GM23338 (cell line): ENCODE data around the gene MINDY4. TPM values are rescaled to one million over a fixed set of nuclear protein-coding genes. Genes with fewer than 3 reads are reported as not detected.
A peak's percentile ranks its signal among the peaks of the same experiment; 100 is the strongest.

Experiments used
- ATAC-seq: fragments of 200-7000 bp; cut with Tn5 transposase; 3 replicates; pipeline ENCODE4 v1.9.1; 2020
- DNase-seq: peaks from one replicate; pipeline ENCODE4 v3.0.0-alpha.2; 2015; ENCODE audit warnings: low spot score
- H2AFZ ChIP-seq: fragments of 200-600 bp; sonication (generic); 2 replicates; pipeline ENCODE4 v1.8.0; 2016; ENCODE audit warnings: antibody characterized with exemption, mild to moderate bottlenecking, moderate library complexity
- H3F3A ChIP-seq: fragments of 200-600 bp; sonication (generic); replicated peaks from 2 replicates; pipeline ENCODE4 v1.8.0; 2017; ENCODE audit warnings: antibody characterized with exemption, mixed run types, low read depth
- H3K27ac ChIP-seq: fragments of 200-600 bp; sonication (generic); 2 replicates; pipeline ENCODE4 v1.6.1; 2016; ENCODE audit warnings: low read depth
- H3K27me3 ChIP-seq: fragments of 200-600 bp; sonication (generic); 2 replicates; pipeline ENCODE4 v1.8.0; 2016; ENCODE audit warnings: mild to moderate bottlenecking, mixed run types, moderate library complexity; ENCODE audit not compliant: insufficient read depth
- H3K36me3 ChIP-seq: fragments of 200-600 bp; sonication (generic); 2 replicates; pipeline ENCODE4 v1.8.0; 2016; ENCODE audit warnings: mild to moderate bottlenecking; ENCODE audit not compliant: insufficient read depth
- H3K4me1 ChIP-seq: fragments of 200-600 bp; sonication (generic); 2 replicates; pipeline ENCODE4 v1.8.0; 2016; ENCODE audit warnings: mild to moderate bottlenecking, moderate library complexity; ENCODE audit not compliant: insufficient read depth
- H3K4me2 ChIP-seq: fragments of 200-600 bp; sonication (generic); 2 replicates; pipeline ENCODE4 v1.7.1; 2017; ENCODE audit warnings: mixed run types
- H3K4me3 ChIP-seq: fragments of 200-600 bp; sonication (generic); 2 replicates; pipeline ENCODE4 v1.6.1; 2016; ENCODE audit warnings: mixed run types
- H3K79me2 ChIP-seq: fragments of 200-600 bp; sonication (generic); replicated peaks from 2 replicates; pipeline ENCODE4 v1.8.0; 2017; ENCODE audit warnings: mild to moderate bottlenecking; ENCODE audit not compliant: insufficient read depth
- H3K9me2 ChIP-seq: fragments of 200-600 bp; sonication (generic); 2 replicates; pipeline ENCODE4 v1.8.0; 2017; ENCODE audit not compliant: insufficient read depth
- H4K20me1 ChIP-seq: fragments of 200-600 bp; sonication (generic); replicated peaks from 2 replicates; pipeline ENCODE4 v1.8.0; 2017; ENCODE audit warnings: mild to moderate bottlenecking; ENCODE audit not compliant: insufficient read depth
- H3K27ac Mint-ChIP-seq: 2 replicates; pipeline ENCODE4 v1.8.0; 2020; ENCODE audit warnings: inconsistent platforms, mild to moderate bottlenecking, moderate library complexity, mixed read lengths
- H3K27me3 Mint-ChIP-seq: 3 replicates; pipeline ENCODE4 v1.8.0; 2022; ENCODE audit warnings: low read depth, mild to moderate bottlenecking, moderate library complexity, mixed read lengths, inconsistent platforms; ENCODE audit not compliant: insufficient read depth, poor library complexity
- H3K36me3 Mint-ChIP-seq: 3 replicates; pipeline ENCODE4 v1.8.0; 2021; ENCODE audit warnings: low read depth, mild to moderate bottlenecking, inconsistent platforms, moderate library complexity, mixed read lengths
- H3K4me1 Mint-ChIP-seq: 3 replicates; pipeline ENCODE4 v1.8.0; 2020; ENCODE audit warnings: mild to moderate bottlenecking, inconsistent platforms, mixed read lengths
- H3K4me3 Mint-ChIP-seq: 3 replicates; pipeline ENCODE4 v1.8.0; 2021; ENCODE audit warnings: moderate library complexity, mild to moderate bottlenecking, inconsistent platforms, mixed read lengths
- H3K9me3 Mint-ChIP-seq: 3 replicates; pipeline ENCODE4 v1.8.0; 2020; ENCODE audit warnings: moderate library complexity, mild to moderate bottlenecking, inconsistent platforms, mixed read lengths
- CREB1 ChIP-seq: fragments of 250-450 bp; sonication (Bioruptor Pico); IDR thresholded peaks from 2 replicates; pipeline ENCODE4 v1.5.0; 2020; ENCODE audit warnings: low read depth, mild to moderate bottlenecking, moderate library complexity
- CTCF ChIP-seq, 2 experiments: fragments of 200-600 bp in 1 of 2; sonication (generic) in 1 of 2; conservative IDR thresholded peaks; 2 replicates each; pipeline versions ENCODE4 v1.5.1 to v1.6.1; 2016 to 2017; ENCODE audit warnings: antibody characterized with exemption in 2 of 2, low read depth in 2 of 2, mild to moderate bottlenecking in 2 of 2, moderate library complexity in 1 of 2
- EZH2 ChIP-seq: fragments of 200-600 bp; sonication (generic); IDR thresholded peaks from one replicate; pipeline ENCODE4 v1.8.0; 2017; ENCODE audit warnings: antibody characterized with exemption, mild to moderate bottlenecking, low read depth; ENCODE audit not compliant: unreplicated experiment
- EZH2phosphoT487 ChIP-seq: fragments of 200-600 bp; sonication (generic); IDR thresholded peaks from one replicate; pipeline ENCODE4 v1.8.1; 2018; ENCODE audit warnings: antibody characterized with exemption; ENCODE audit not compliant: unreplicated experiment
- JUNB ChIP-seq: IDR thresholded peaks from one replicate; pipeline ENCODE4 v1.6.1; 2016; ENCODE audit warnings: antibody characterized with exemption; ENCODE audit not compliant: unreplicated experiment
- NANOG ChIP-seq: IDR thresholded peaks from 2 replicates; pipeline ENCODE4 v1.6.1; 2016; ENCODE audit warnings: antibody characterized with exemption, borderline replicate concordance
- POLR2AphosphoS5 ChIP-seq: IDR thresholded peaks from 2 replicates; pipeline ENCODE4 v1.6.1; 2016; ENCODE audit warnings: antibody characterized with exemption, low read depth
- STAT1 ChIP-seq: IDR thresholded peaks from one replicate; pipeline ENCODE4 v1.6.1; 2016; ENCODE audit warnings: antibody characterized with exemption; ENCODE audit not compliant: unreplicated experiment
- ZNF114 ChIP-seq: fragments of 250-450 bp; sonication (Bioruptor Pico); IDR thresholded peaks from 2 replicates; pipeline ENCODE4 v1.5.0; 2020; ENCODE audit warnings: mild to moderate bottlenecking, moderate library complexity
- ZNF331 ChIP-seq: fragments of 250-450 bp; sonication (Bioruptor Pico); IDR thresholded peaks from 2 replicates; pipeline ENCODE4 v1.5.0; 2020; ENCODE audit warnings: low read depth, mild to moderate bottlenecking, moderate library complexity
- polyA plus RNA-seq: library from polyadenylated mRNA; unstranded; fragments of >200 nt; fragmentation: Nextera tagmentation; extraction: Ambion mirVana; gene quantifications from 2 replicates; pipeline ENCODE4 v1.2.1, GENCODE V29; 2016
- total RNA-seq: library from RNA; depleted of rRNA; stranded (reverse); fragments of >200 nt; shearing (Covaris generic); gene quantifications from 2 replicates; pipeline ENCODE4 v1.2.3, GENCODE V29; 2014
- TF ChIP-seq, protein P1 (sequence below): IDR thresholded peaks from one replicate; pipeline ENCODE4 v1.6.1; 2018; ENCODE audit warnings: antibody characterized with exemption; ENCODE audit not compliant: unreplicated experiment
- TF ChIP-seq, protein P2 (sequence below): fragments of 250-450 bp; sonication (Bioruptor Pico); IDR thresholded peaks from 2 replicates; pipeline ENCODE4 v1.5.0; 2020; ENCODE audit warnings: mild to moderate bottlenecking, moderate library complexity
- TF ChIP-seq, protein P3 (sequence below): IDR thresholded peaks from 2 replicates; pipeline ENCODE4 v1.6.1; 2016; ENCODE audit warnings: antibody characterized with exemption

MINDY4 gene
- total and polyA plus RNA-seq, 2 experiments from 2014 or later, result 1.7 to 4.4 TPM

DNA sequence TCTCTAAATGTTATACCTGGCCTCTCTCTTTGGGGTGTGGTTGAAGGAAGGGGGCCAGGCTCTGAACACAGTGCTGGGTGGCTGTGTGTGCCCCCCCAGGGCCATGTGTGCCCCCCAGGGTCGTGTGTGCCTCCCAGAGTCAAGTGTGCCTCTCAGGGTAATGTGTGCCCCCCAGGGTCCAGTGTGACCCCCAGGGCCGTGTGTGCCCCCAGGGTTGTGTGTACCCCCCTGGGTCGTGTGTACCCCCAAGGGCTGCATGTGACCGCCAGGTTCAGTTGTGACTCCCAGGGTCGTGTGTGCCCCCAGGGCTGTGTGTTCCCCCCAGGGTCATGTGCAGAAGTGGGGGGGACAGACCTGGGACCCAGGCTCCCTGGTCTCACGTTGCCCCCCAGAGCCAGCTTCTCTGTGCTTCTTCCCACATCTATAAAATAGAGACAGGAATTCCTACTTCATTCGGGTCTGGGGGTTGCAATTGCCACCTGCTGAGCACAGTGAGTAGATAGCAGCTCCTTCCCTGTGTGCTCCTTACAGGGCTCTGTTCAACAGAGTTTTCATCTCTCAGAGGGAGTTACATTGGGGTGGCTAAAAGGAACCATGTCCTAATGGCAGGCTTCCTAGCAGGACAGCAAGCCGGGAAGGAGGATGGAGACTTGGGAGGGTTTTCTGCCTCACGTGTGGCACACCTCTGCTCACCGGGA, 99.8 kb downstream of the MINDY4 start:
- ATAC-seq, result peak; percentile 61
- no peak overlapping the region for H3K27ac ChIP-seq

More for the DNA sequence above, 99.8 kb downstream of the MINDY4 start:
- peaks cover 10% of the 10 kb centered on the region; the same call in 2 of the 3 replicates for H3K36me3 Mint-ChIP-seq
- Histone ChIP-seq H2AFZ (no peak overlapping the region), H3K36me3 (no peaks in the 10 kb centered on the region), H3K4me1 (no peaks in the 10 kb centered on the region), H3K79me2 (no peaks in the 10 kb centered on the region), H4K20me1 (no peaks in the 10 kb centered on the region), H3K9me2 (no peaks in the 10 kb centered on the region), H3K27me3 (no peaks in the 10 kb centered on the region), H3K4me3 (no peak overlapping the region), H3K4me2 (no peak overlapping the region), H3F3A (no peaks in the 10 kb centered on the region)
- no peak for TF ChIP-seq ZNF331
- TF ChIP-seq, protein P1, sequence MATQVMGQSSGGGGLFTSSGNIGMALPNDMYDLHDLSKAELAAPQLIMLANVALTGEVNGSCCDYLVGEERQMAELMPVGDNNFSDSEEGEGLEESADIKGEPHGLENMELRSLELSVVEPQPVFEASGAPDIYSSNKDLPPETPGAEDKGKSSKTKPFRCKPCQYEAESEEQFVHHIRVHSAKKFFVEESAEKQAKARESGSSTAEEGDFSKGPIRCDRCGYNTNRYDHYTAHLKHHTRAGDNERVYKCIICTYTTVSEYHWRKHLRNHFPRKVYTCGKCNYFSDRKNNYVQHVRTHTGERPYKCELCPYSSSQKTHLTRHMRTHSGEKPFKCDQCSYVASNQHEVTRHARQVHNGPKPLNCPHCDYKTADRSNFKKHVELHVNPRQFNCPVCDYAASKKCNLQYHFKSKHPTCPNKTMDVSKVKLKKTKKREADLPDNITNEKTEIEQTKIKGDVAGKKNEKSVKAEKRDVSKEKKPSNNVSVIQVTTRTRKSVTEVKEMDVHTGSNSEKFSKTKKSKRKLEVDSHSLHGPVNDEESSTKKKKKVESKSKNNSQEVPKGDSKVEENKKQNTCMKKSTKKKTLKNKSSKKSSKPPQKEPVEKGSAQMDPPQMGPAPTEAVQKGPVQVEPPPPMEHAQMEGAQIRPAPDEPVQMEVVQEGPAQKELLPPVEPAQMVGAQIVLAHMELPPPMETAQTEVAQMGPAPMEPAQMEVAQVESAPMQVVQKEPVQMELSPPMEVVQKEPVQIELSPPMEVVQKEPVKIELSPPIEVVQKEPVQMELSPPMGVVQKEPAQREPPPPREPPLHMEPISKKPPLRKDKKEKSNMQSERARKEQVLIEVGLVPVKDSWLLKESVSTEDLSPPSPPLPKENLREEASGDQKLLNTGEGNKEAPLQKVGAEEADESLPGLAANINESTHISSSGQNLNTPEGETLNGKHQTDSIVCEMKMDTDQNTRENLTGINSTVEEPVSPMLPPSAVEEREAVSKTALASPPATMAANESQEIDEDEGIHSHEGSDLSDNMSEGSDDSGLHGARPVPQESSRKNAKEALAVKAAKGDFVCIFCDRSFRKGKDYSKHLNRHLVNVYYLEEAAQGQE, result no peak
- no peak for TF ChIP-seq CTCF (conservative IDR thresholded peaks at IDR 0.05; ENCODE audit: low read depth in 2 of 2)
- TF ChIP-seq STAT1, result no peak
- no peak for TF ChIP-seq ZNF114 (CRISPR knock-in tag)
- no peak for TF ChIP-seq NANOG
- no peak for TF ChIP-seq POLR2AphosphoS5
- no peak for TF ChIP-seq EZH2
- TF ChIP-seq JUNB, result no peak
- TF ChIP-seq CREB1 (CRISPR knock-in tag), result no peak
- TF ChIP-seq, protein P2, sequence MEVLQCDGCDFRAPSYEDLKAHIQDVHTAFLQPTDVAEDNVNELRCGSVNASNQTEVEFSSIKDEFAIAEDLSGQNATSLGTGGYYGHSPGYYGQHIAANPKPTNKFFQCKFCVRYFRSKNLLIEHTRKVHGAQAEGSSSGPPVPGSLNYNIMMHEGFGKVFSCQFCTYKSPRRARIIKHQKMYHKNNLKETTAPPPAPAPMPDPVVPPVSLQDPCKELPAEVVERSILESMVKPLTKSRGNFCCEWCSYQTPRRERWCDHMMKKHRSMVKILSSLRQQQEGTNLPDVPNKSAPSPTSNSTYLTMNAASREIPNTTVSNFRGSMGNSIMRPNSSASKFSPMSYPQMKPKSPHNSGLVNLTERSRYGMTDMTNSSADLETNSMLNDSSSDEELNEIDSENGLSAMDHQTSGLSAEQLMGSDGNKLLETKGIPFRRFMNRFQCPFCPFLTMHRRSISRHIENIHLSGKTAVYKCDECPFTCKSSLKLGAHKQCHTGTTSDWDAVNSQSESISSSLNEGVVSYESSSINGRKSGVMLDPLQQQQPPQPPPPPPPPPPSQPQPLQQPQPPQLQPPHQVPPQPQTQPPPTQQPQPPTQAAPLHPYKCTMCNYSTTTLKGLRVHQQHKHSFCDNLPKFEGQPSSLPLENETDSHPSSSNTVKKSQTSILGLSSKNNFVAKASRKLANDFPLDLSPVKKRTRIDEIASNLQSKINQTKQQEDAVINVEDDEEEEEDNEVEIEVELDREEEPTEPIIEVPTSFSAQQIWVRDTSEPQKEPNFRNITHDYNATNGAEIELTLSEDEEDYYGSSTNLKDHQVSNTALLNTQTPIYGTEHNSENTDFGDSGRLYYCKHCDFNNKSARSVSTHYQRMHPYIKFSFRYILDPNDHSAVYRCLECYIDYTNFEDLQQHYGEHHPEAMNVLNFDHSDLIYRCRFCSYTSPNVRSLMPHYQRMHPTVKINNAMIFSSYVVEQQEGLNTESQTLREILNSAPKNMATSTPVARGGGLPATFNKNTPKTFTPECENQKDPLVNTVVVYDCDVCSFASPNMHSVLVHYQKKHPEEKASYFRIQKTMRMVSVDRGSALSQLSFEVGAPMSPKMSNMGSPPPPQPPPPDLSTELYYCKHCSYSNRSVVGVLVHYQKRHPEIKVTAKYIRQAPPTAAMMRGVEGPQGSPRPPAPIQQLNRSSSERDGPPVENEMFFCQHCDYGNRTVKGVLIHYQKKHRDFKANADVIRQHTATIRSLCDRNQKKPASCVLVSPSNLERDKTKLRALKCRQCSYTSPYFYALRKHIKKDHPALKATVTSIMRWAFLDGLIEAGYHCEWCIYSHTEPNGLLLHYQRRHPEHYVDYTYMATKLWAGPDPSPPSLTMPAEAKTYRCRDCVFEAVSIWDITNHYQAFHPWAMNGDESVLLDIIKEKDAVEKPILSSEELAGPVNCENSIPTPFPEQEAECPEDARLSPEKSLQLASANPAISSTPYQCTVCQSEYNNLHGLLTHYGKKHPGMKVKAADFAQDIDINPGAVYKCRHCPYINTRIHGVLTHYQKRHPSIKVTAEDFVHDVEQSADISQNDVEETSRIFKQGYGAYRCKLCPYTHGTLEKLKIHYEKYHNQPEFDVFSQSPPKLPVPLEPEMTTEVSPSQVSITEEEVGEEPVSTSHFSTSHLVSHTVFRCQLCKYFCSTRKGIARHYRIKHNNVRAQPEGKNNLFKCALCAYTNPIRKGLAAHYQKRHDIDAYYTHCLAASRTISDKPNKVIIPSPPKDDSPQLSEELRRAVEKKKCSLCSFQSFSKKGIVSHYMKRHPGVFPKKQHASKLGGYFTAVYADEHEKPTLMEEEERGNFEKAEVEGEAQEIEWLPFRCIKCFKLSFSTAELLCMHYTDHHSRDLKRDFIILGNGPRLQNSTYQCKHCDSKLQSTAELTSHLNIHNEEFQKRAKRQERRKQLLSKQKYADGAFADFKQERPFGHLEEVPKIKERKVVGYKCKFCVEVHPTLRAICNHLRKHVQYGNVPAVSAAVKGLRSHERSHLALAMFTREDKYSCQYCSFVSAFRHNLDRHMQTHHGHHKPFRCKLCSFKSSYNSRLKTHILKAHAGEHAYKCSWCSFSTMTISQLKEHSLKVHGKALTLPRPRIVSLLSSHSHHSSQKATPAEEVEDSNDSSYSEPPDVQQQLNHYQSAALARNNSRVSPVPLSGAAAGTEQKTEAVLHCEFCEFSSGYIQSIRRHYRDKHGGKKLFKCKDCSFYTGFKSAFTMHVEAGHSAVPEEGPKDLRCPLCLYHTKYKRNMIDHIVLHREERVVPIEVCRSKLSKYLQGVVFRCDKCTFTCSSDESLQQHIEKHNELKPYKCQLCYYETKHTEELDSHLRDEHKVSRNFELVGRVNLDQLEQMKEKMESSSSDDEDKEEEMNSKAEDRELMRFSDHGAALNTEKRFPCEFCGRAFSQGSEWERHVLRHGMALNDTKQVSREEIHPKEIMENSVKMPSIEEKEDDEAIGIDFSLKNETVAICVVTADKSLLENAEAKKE (CRISPR knock-in tag), result no peak
- no peak for TF ChIP-seq EZH2phosphoT487
- TF ChIP-seq, protein P3, sequence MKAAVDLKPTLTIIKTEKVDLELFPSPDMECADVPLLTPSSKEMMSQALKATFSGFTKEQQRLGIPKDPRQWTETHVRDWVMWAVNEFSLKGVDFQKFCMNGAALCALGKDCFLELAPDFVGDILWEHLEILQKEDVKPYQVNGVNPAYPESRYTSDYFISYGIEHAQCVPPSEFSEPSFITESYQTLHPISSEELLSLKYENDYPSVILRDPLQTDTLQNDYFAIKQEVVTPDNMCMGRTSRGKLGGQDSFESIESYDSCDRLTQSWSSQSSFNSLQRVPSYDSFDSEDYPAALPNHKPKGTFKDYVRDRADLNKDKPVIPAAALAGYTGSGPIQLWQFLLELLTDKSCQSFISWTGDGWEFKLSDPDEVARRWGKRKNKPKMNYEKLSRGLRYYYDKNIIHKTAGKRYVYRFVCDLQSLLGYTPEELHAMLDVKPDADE, result no peak
- peaks cover 3% of the 10 kb centered on the region for H3K27me3 Mint-ChIP-seq
- peak; percentile 24 for DNase-seq
- H3K4me1 Mint-ChIP-seq, result no peaks in the 10 kb centered on the region
- no peaks in the 10 kb centered on the region; the same call in 2 of the 3 replicates for H3K9me3 Mint-ChIP-seq
- no peak overlapping the region for H3K27ac Mint-ChIP-seq
- no peak overlapping the region for H3K4me3 Mint-ChIP-seq
